NCI-H1694 treated with DMSO at 0.1 percent for 48 hours (cell line): ENCODE data around the gene PCDHB8.
"Not testable (repeated sequence)": the region's sequence is repeated elsewhere in the genome, so short reads cannot be mapped to it uniquely, and the experiment has no call there.

Experiments used
- DNase-seq: peaks from one replicate; lab custom pipeline; 2025; lab: John Stamatoyannopoulos, UW

The PCDHB8 gene

DNA sequence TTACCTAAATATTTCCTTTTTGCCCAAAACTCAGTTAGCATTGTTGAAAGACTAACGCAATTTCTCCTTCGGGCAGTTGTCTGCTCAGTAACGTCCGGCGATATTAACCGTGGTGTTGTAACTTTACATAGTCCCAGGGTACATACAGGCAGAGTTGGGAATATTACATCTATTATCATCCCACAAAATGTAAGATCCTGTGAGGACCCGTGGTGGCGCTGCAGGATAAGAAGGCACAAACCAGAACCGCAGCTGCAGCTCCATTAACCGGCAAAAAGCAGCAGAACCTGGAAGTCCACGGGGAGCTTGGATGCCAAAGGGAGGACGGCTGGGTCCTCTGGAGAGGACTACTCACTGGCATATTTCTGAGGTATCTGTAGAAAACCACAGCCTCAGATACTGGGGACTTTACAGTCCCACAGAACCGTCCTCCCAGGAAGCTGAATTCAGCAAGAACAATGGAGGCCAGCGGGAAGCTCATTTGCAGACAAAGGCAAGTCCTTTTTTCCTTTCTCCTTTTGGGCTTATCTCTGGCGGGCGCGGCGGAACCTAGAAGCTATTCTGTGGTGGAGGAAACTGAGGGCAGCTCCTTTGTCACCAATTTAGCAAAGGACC, at the start of gene PCDHB8:
TSS of gene PCDHB8 (plus strand) at position 214 of the 615 bp plus-strand sequence. CDS start at position 459, 245 bp downstream.
- DNase-seq: not testable (repeated sequence)

DNA sequence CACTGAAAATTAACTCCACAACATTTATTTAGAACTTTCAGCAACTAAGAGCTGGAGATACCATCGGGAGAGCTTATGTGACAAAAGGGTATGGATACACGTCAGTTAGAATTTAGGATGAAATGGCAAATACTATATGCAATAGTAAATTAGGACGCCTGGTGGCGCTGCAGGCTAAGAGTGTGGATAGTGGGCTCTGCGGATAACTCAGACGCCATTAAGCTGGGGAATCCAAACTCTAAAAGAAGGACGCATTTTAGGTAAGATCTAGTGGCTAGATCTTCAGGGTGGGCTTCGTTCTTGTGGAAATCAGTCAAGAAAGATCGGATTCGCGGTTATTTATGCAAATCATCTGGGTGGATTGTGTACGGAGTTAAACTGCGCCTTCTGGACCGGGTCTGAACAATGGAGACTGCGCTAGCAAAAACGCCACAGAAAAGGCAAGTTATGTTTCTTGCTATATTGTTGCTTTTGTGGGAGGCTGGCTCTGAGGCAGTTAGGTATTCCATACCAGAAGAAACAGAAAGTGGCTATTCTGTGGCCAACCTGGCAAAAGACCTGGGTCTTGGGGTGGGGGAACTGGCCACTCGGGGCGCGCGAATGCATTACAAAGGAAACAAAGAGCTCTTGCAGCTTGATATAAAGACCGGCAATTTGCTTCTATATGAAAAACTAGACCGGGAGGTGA, 42.4 kb upstream of the PCDHB8 start, which contains the start of gene PCDHB5:
TSS of gene PCDHB5 (plus strand) at position 177 of the 688 bp plus-strand sequence. CDS start at position 406, 229 bp downstream.
- DNase-seq: peak; percentile 39

DNA sequence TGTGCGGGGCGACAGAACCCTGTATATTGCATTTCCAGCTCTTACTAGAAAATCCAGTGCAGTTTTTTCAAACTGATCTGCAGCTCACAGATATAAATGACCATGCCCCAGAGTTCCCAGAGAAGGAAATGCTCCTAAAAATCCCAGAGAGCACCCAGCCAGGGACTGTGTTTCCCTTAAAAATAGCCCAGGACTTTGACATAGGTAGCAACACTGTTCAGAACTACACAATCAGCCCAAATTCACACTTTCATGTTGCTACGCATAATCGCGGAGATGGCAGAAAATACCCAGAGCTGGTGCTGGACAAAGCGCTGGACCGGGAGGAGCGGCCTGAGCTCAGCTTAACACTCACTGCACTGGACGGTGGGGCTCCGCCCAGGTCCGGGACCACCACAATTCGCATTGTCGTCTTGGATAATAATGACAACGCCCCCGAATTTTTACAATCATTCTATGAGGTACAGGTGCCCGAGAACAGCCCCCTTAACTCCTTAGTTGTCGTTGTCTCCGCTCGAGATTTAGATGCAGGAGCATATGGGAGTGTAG, 41.8 kb upstream of the PCDHB8 start:
- DNase-seq: no peak

DNA sequence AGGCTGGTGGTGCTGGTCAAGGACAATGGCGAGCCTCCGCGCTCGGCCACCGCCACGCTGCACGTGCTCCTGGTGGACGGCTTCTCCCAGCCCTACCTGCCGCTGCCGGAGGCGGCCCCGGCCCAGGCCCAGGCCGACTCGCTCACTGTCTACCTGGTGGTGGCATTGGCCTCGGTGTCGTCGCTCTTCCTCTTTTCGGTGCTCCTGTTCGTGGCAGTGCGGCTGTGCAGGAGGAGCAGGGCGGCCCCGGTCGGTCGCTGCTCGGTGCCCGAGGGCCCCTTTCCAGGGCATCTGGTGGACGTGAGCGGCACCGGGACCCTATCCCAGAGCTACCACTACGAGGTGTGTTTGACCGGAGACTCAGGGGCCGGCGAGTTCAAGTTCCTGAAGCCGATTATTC, 40.2 kb upstream of the PCDHB8 start:
- not testable (repeated sequence) for DNase-seq

DNA sequence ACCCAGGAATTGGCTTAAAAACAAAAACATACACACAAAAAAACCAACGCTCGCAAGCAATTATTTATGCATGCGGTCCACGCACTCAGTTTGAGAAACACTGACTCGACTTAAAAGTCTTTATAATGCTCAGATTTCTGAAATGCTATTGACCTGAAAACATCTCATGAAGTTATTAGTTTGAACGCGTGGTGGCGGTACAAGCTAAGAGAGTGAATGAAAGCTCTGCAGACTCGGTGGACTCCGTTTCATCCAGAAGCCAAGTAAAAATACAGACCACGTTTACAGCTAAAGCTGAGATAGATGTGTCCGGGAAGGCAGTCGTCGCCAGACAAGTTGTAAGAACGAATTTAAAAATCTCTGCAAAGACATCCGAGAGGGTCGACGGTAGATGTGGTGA, 27.8 kb upstream of the PCDHB8 start, which contains the start of gene PCDHB6:
TSS of gene PCDHB6 (plus strand) at position 246 of the 400 bp plus-strand sequence. CDS start 201 bp downstream, outside the sequence.
- DNase-seq: no peak

DNA sequence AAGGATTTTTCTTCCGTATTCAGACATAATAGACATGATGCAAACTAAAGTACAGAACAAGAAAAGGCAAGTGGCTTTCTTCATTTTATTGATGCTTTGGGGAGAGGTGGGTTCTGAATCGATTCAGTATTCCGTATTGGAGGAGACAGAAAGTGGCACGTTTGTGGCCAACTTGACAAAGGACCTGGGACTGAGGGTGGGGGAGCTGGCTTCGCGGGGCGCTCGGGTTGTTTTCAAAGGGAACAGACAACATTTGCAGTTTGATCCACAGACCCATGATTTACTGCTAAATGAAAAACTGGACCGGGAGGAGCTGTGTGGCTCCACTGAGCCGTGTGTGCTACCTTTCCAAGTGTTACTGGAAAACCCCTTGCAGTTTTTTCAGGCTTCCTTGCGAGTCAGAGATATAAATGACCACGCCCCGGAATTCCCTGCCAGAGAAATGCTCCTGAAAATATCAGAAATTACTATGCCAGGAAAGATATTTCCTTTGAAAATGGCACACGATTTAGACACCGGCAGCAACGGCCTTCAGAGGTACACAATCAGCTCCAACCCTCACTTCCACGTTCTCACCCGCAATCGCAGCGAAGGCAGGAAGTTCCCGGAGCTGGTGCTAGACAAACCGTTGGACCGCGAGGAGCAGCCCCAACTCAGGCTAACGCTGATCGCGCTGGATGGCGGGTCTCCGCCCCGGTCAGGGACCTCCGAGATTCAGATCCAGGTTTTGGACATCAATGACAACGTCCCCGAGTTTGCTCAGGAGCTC, 27.2 kb upstream of the PCDHB8 start:
- no peak for DNase-seq

DNA sequence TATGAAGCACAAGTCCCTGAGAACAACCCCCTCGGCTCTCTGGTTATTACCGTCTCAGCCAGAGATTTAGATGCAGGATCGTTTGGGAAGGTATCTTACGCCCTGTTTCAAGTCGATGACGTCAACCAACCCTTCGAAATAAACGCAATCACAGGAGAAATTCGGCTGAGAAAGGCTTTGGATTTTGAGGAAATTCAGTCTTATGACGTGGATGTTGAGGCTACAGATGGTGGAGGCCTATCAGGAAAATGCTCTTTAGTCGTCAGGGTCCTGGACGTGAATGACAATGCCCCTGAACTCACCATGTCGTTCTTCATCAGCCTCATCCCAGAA, 26.6 kb upstream of the PCDHB8 start:
- DNase-seq: no peak

DNA sequence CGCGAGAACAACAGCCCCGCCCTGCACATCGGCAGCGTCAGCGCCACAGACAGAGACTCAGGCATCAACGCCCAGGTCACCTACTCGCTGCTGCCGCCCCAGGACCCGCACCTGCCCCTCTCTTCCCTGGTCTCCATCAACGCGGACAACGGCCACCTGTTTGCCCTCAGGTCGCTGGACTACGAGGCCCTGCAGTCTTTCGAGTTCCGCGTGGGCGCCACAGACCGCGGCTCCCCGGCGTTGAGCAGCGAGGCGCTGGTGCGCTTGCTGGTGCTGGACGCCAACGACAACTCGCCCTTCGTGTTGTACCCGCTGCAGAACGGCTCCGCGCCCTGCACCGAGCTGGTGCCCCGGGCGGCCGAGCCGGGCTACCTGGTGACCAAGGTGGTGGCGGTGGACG, 26.0 kb upstream of the PCDHB8 start:
- not testable (repeated sequence) for DNase-seq

DNA sequence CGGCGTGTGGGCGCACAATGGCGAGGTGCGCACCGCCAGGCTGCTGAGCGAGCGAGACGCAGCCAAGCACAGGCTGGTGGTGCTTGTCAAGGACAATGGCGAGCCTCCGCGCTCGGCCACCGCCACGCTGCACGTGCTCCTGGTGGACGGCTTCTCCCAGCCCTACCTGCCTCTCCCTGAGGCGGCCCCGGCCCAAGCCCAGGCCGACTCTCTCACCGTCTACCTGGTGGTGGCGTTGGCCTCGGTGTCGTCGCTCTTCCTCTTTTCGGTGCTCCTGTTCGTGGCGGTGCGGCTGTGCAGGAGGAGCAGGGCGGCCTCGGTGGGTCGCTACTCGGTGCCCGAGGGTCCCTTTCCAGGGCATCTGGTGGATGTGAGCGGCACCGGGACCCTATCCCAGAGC, 25.5 kb upstream of the PCDHB8 start:
- DNase-seq: not testable (repeated sequence)

DNA sequence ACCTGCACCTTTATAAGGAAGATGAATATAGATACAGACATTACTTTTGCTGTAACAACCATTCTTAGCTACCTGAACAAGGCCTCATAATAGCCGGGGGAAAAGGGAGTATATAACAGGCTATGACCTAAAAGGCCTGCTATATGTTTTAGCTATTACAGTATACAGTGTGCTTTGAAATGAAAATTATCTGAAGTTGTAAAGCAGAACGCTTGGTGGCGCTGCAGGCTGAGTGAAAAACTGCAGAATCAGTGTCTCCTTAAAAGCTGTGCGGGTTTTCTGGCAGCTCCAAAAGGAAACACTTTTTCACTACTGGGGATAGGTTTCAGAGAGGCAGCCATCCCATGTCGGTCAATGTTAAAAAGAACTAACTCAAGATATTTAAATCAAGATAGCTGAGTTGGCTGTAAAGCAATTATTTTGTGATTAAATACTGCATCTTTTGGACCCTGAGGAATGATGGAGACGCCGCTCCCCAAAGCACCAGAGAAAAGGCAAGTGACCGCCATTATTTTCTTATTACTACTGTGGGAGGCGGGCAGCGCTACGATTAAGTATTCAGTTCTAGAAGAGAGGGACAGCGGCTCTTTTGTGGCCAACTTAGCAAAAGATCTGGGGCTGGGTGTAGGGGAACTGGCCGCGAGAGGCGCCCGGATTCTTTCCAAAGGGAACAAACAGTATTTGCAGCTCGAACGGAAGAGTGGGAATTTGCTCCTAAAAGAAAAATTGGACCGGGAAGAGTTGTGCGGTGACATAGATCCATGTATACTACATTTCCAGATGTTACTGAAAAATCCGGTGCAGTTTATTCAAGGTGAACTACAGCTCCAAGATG, 21.8 kb upstream of the PCDHB8 start:
- DNase-seq: no peak

DNA sequence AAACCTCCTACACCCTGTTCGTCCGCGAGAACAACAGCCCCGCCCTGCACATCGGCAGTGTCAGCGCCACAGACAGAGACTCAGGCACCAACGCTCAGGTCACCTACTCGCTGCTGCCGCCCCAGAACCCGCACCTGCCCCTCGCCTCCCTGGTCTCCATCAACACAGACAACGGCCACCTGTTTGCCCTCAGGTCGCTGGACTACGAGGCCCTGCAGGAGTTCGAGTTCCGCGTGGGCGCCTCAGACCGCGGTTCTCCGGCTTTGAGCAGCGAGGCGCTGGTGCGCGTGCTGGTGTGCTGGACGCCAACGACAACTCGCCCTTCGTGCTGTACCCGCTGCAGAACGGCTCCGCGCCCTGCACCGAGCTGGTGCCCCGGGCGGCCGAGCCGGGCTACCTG, 20.2 kb upstream of the PCDHB8 start:
- not testable (repeated sequence) for DNase-seq

DNA sequence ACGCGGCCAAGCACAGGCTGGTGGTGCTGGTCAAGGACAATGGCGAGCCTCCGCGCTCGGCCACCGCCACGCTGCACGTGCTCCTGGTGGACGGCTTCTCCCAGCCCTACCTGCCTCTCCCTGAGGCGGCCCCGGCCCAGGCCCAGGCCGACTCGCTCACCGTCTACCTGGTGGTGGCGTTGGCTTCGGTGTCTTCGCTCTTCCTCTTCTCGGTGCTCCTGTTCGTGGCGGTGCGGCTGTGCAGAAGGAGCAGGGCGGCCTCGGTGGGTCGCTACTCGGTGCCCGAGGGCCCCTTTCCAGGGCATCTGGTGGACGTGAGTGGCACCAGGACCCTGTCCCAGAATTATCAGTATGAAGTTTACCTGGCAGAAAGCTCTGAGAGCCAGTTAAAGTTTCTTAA, 19.7 kb upstream of the PCDHB8 start:
- not testable (repeated sequence) for DNase-seq

DNA sequence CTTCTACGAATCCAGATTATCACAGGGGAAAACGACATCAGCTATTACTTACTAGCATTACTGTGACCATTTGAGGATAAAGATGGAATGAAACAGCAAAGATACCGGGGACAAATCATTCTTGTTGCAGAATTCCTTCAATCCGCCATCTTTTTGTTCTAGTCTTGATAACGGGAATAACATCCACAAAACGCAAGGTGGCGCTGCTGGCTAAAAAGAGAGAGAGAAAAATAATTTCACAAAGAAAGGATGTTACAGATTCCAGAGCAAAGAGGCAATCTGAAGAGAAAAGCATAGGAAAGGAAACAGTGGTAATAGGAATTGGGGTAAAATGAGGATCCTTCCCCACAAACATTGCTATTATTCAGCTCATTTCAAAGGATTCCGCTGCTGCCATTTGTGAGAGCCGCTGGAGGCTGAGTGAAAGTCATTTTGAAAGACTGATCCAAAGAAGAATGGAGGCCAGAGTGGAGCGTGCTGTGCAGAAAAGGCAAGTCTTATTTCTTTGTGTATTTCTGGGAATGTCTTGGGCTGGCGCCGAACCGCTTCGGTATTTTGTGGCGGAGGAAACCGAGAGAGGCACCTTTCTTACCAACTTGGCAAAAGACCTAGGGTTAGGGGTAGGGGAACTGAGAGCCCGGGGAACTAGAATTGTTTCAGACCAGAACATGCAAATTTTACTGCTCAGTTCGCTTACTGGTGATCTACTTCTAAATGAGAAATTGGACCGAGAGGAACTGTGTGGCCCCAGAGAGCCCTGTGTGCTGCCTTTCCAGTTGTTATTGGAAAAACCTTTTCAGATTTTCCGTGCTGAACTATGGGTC, 5.0 kb upstream of the PCDHB8 start, which contains the start of gene PCDHB7:
TSS of gene PCDHB7 (plus strand) at position 264 of the 824 bp plus-strand sequence. CDS start at position 456, 192 bp downstream.
- DNase-seq: no peak

DNA sequence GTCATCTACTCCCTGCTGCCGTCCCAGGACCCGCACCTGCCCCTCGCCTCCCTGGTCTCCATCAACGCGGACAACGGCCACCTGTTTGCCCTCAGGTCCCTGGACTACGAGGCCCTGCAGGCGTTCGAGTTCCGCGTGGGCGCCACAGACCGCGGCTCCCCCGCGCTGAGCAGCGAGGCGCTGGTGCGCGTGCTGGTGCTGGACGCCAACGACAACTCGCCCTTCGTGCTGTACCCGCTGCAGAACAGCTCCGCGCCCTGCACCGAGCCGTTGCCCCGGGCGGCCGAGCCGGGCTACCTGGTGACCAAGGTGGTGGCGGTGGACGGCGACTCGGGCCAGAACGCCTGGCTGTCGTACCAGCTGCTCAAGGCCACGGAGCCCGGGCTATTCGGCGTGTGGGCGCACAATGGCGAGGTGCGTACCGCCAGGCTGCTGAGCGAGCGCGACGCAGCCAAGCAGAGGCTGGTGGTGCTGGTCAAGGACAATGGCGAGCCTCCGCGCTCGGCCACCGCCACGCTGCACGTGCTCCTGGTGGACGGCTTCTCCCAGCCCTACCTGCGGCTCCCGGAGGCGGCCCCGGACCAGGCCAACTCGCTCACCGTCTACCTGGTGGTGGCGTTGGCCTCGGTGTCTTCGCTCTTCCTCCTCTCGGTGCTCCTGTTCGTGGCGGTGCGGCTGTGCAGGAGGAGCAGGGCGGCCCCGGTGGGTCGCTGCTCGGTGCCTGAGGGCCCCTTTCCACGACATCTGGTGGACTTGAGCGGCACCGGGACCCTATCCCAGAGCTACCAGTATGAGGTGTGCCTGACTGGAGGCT, 3.1 kb upstream of the PCDHB8 start:
- DNase-seq: not testable (repeated sequence)

DNA sequence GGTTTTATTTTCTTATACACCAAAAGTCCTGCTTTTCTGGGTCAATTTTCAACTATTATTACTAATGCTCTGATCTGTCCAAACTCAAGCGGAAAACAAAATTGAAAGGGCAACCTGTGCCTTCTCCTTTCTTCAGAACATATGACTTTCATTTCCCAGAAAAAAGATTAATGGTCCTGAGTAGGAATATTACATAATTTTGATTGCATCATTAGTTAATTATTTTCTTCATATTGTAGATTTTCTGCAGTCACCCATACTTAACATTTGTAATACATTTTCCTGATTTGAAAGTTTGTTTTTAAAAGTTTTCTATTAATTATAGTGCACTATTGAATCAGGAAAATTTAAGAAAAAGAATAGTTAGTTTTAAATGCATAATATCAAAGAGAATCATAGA, 1.7 kb upstream of the PCDHB8 start:
- DNase-seq: no peak

DNA sequence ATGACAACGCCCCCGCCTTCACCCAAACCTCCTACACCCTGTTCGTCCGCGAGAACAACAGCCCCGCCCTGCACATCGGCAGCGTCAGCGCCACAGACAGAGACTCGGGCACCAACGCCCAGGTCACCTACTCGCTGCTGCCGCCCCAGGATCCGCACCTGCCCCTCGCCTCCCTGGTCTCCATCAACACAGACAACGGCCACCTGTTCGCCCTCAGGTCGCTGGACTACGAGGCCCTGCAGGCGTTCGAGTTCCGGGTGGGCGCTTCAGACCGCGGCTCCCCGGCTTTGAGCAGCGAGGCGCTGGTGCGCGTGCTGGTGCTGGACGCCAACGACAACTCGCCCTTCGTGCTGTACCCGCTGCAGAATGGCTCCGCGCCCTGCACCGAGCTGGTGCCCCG, 1.8 kb downstream of the PCDHB8 start:
- not testable (repeated sequence) for DNase-seq

DNA sequence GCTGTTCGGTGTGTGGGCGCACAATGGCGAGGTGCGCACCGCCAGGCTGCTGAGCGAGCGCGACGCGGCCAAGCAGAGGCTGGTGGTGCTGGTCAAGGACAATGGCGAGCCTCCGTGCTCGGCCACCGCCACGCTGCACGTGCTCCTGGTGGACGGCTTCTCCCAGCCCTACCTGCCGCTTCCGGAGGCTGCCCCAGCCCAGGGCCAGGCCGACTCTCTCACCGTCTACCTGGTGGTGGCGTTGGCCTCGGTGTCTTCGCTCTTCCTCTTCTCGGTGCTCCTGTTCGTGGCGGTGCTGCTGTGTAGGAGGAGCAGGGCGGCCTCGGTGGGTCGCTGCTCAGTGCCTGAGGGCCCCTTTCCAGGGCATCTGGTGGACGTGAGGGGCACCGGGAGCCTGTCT, 2.3 kb downstream of the PCDHB8 start:
- not testable (repeated sequence) for DNase-seq

DNA sequence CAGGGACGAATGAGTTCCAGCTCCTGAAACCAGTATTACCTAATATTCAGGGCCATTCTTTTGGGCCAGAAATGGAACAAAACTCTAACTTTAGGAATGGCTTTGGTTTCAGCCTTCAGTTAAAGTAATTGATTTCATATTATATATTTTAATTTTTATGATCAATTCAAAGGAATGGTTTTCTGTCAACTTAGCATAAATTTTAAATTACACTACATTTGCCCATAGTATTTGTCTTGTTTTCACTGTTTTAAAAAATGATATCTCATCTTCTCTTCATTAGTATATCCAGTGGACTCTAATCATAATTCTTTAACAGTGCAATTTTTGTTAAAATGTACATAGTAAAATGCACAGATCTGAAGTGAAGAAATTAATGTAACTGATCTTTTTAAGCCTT, 2.7 kb downstream of the PCDHB8 start:
- DNase-seq: no peak

DNA sequence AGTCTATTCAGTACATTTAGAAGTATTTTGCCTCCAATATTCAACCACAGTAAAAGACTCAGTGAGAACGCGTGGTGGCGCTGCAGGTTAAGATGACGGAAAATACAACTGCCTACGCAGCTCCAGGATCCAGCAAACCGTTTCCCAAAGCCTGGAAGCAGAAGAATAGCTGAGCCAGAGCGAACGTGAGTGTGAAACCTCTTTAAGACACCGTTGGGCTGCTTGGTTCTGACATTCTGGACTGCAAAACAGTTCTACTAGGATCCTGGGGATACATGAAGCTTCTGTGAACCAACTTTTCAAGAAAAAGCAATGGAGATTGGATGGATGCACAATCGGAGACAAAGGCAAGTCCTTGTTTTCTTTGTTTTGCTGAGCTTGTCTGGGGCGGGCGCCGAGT, 4.7 kb downstream of the PCDHB8 start, which contains the start of gene PCDHB16:
TSS of gene PCDHB16 (plus strand) at position 140 of the 400 bp plus-strand sequence. CDS start at position 313, 173 bp downstream.
- DNase-seq: peak; percentile 59
